MM.1S (cell line): ENCODE measurements around the gene ADGRV1.

Experiments used
- EZH2 ChIP-seq: fragments of 300-600 bp; sonication (generic); optimal IDR thresholded peaks from 2 replicates; pipeline ENCODE3; 2017; ENCODE audit warnings: low read depth, mild to moderate bottlenecking, antibody characterized with exemption, low read length, mixed read lengths
- TF ChIP-seq, protein P1 (sequence below): fragments of 300-600 bp; sonication (generic); IDR thresholded peaks from 2 replicates; pipeline ENCODE4 v1.5.1; 2016; ENCODE audit warnings: antibody characterized with exemption, low read length, mixed read lengths

DNA sequence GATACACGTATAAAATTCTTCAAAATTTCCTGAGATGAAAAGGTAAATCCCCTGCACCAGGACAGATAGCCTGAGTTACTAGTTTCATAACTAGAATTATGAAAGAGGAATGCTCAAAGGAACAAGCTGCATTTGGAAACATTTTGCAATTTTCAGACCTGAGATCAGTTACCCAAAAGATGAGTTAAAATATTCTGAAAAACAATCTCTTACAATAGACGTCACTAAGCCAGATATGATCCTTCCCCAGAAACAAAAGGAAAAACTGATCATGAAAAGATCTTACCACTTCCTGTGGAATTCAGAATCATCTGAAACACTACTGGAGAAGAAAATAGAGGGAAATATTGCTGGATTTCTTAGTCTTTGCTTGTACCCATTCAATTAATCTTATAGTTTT lies 619.9 kb downstream of the ADGRV1 start:
- TF ChIP-seq, protein P1, sequence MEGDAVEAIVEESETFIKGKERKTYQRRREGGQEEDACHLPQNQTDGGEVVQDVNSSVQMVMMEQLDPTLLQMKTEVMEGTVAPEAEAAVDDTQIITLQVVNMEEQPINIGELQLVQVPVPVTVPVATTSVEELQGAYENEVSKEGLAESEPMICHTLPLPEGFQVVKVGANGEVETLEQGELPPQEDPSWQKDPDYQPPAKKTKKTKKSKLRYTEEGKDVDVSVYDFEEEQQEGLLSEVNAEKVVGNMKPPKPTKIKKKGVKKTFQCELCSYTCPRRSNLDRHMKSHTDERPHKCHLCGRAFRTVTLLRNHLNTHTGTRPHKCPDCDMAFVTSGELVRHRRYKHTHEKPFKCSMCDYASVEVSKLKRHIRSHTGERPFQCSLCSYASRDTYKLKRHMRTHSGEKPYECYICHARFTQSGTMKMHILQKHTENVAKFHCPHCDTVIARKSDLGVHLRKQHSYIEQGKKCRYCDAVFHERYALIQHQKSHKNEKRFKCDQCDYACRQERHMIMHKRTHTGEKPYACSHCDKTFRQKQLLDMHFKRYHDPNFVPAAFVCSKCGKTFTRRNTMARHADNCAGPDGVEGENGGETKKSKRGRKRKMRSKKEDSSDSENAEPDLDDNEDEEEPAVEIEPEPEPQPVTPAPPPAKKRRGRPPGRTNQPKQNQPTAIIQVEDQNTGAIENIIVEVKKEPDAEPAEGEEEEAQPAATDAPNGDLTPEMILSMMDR, result no peak
- no peak for TF ChIP-seq EZH2
